ENCODE data around the gene COMMD2.
A peak's percentile ranks its signal among the peaks of the same experiment; 100 is the strongest.

Gene COMMD2

GRCh38 chr3:149752051-149752787 lies at the start of gene COMMD2:
TSS of gene COMMD2 (minus strand) at chr3:149752489. CDS start at chr3:149752444, 45 bp downstream.
- H3K27ac ChIP-seq: peak within 1 kb of the TSS; percentile 3; the same call in 1 of the 2 replicates
- H2AFZ ChIP-seq (ENCODE audit: low read depth): peak within 1 kb of the TSS; percentile 94
- H3K9ac ChIP-seq: peak within 1 kb of the TSS; percentile 49
- H3K36me3 ChIP-seq (ENCODE audit: insufficient read depth): no peaks in the 10 kb centered on the region
- peaks cover 25% of the 10 kb centered on the region for H3K4me1 ChIP-seq (ENCODE audit: low read depth, poor library complexity, severe bottlenecking)
- peaks cover 13% of the 10 kb centered on the region; the same call in 1 of the 2 replicates for H3K79me2 ChIP-seq (ENCODE audit: insufficient read depth, low read depth)
- no peaks in the 10 kb centered on the region for H4K20me1 ChIP-seq (ENCODE audit: insufficient read depth)
- TF ChIP-seq, protein P1, sequence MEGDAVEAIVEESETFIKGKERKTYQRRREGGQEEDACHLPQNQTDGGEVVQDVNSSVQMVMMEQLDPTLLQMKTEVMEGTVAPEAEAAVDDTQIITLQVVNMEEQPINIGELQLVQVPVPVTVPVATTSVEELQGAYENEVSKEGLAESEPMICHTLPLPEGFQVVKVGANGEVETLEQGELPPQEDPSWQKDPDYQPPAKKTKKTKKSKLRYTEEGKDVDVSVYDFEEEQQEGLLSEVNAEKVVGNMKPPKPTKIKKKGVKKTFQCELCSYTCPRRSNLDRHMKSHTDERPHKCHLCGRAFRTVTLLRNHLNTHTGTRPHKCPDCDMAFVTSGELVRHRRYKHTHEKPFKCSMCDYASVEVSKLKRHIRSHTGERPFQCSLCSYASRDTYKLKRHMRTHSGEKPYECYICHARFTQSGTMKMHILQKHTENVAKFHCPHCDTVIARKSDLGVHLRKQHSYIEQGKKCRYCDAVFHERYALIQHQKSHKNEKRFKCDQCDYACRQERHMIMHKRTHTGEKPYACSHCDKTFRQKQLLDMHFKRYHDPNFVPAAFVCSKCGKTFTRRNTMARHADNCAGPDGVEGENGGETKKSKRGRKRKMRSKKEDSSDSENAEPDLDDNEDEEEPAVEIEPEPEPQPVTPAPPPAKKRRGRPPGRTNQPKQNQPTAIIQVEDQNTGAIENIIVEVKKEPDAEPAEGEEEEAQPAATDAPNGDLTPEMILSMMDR (conservative IDR thresholded peaks at IDR 0.05; ENCODE audit: low read depth, low read length): peak; percentile 76
- H3K4me2 ChIP-seq: peak within 1 kb of the TSS; percentile 95
- peak within 1 kb of the TSS; percentile 85 for H3K4me3 ChIP-seq (IDR thresholded peaks at IDR 0.05; ENCODE audit: insufficient read depth, low read depth, low read length)
- H3K27me3 ChIP-seq (ENCODE audit: insufficient read depth, low read depth): no peaks in the 10 kb centered on the region

DNA sequence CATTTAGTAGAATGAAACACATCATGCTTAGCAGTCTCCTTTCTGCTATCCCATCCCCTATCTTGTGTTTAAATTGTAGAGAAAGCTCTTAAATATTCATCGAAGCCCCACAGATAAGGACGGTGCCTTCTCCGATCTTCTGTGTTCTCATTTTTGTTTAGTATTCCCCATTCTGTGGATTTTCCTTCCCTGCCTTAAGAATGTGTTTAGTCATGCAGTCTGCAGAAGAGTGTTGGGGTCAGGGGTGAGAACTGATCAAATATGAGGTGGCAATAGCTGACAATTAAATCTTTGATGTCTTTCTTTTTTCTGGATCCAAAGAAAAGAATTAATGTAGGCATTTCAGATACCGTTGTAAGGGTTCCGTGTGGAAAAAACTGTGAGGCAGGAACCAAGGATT lies 49.4 kb upstream of the COMMD2 start:
- H3K9ac ChIP-seq: no peak overlapping the region
- H3K4me2 ChIP-seq: no peak overlapping the region
- H3K27me3 ChIP-seq (ENCODE audit: insufficient read depth, low read depth): no peaks in the 10 kb centered on the region
- TF ChIP-seq, protein P1 (conservative IDR thresholded peaks at IDR 0.05; ENCODE audit: low read depth, low read length): no peak
- H3K79me2 ChIP-seq (ENCODE audit: insufficient read depth, low read depth): no peaks in the 10 kb centered on the region
- H3K27ac ChIP-seq: no peak overlapping the region
- H2AFZ ChIP-seq (ENCODE audit: low read depth): no peak overlapping the region
- no peak overlapping the region for H3K4me3 ChIP-seq (IDR thresholded peaks at IDR 0.05; ENCODE audit: insufficient read depth, low read depth, low read length)
- H3K4me1 ChIP-seq (ENCODE audit: low read depth, poor library complexity, severe bottlenecking): peaks cover 10% of the 10 kb centered on the region
- no peaks in the 10 kb centered on the region for H4K20me1 ChIP-seq (ENCODE audit: insufficient read depth)
- H3K36me3 ChIP-seq (ENCODE audit: insufficient read depth): no peaks in the 10 kb centered on the region

GRCh38 chr3:149801195-149801594 lies 48.9 kb upstream of the COMMD2 start:
- Histone ChIP-seq H3K36me3 (ENCODE audit: insufficient read depth) (no peaks in the 10 kb centered on the region), H4K20me1 (ENCODE audit: insufficient read depth) (no peaks in the 10 kb centered on the region), H3K27ac (no peak overlapping the region), H3K4me3 (IDR thresholded peaks at IDR 0.05; ENCODE audit: insufficient read depth, low read depth, low read length) (no peak overlapping the region), H3K27me3 (ENCODE audit: insufficient read depth, low read depth) (no peaks in the 10 kb centered on the region), H2AFZ (ENCODE audit: low read depth) (no peak overlapping the region), H3K79me2 (ENCODE audit: insufficient read depth, low read depth) (no peaks in the 10 kb centered on the region), H3K9ac (no peak overlapping the region), H3K4me1 (ENCODE audit: low read depth, poor library complexity, severe bottlenecking) (peaks cover 5% of the 10 kb centered on the region), H3K4me2 (no peak overlapping the region)
- TF ChIP-seq, protein P1 (conservative IDR thresholded peaks at IDR 0.05; ENCODE audit: low read depth, low read length): no peak

DNA sequence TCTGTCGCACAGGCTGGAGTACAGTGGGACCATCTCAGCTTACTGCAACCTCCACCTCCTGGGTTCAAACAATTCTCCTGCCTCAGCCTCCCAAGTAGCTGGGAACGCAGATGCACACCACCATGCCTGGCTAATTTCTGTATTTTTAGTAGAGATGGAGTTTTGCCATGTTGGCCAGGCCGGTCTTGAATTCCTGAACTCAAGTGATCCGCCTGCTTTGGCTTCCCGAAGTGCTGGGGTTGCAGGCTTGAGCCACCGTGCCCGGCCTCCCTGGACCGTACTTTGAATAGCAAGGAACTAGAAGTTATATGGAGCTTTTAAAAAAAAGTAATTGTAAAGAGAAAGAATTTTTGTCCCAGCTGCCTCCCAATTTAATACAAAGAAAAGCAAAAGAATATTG lies 48.4 kb upstream of the COMMD2 start:
- Histone ChIP-seq H3K79me2 (ENCODE audit: insufficient read depth, low read depth) (no peaks in the 10 kb centered on the region), H4K20me1 (ENCODE audit: insufficient read depth) (no peaks in the 10 kb centered on the region), H3K4me2 (no peak overlapping the region), H3K27me3 (ENCODE audit: insufficient read depth, low read depth) (no peaks in the 10 kb centered on the region), H2AFZ (ENCODE audit: low read depth) (no peak overlapping the region), H3K36me3 (ENCODE audit: insufficient read depth) (no peaks in the 10 kb centered on the region), H3K4me1 (ENCODE audit: low read depth, poor library complexity, severe bottlenecking) (peaks cover under 1% of the 10 kb centered on the region), H3K27ac (no peak overlapping the region), H3K4me3 (IDR thresholded peaks at IDR 0.05; ENCODE audit: insufficient read depth, low read depth, low read length) (no peak overlapping the region), H3K9ac (no peak overlapping the region)
- TF ChIP-seq, protein P1 (conservative IDR thresholded peaks at IDR 0.05; ENCODE audit: low read depth, low read length): no peak

Data from KMS-11 (cell line).